Measurements from ENCODE around the gene TEKTIP1.
"Not testable (repeated sequence)": the region's sequence is repeated elsewhere in the genome, so short reads cannot be mapped to it uniquely, and the experiment has no call there.

TEKTIP1 gene

GRCh38 chr19:3508121-3508661 is 30.8 kb upstream of the TEKTIP1 start:
- not testable (repeated sequence) for DNase-seq (ENCODE audit: low spot score)

- DNase-seq (ENCODE audit: low spot score) = no peak
Observed at GRCh38 chr19:3508771-3509535, 30.0 kb upstream of the TEKTIP1 start.

GRCh38 chr19:3509566-3509989 is 29.4 kb upstream of the TEKTIP1 start:
- DNase-seq (ENCODE audit: low spot score) = no peak

- no peak for DNase-seq (ENCODE audit: low spot score)
Observed at GRCh38 chr19:3510727-3511126, 28.2 kb upstream of the TEKTIP1 start.

- no peak for DNase-seq (ENCODE audit: low spot score)
Observed at GRCh38 chr19:3511506-3512251, 27.3 kb upstream of the TEKTIP1 start.

GRCh38 chr19:3512562-3513228 is 26.3 kb upstream of the TEKTIP1 start:
- DNase-seq (ENCODE audit: low spot score) = no peak

- no peak for DNase-seq (ENCODE audit: low spot score)
Observed at GRCh38 chr19:3513229-3514140, 25.5 kb upstream of the TEKTIP1 start.

- DNase-seq (ENCODE audit: low spot score) = no peak
Observed at GRCh38 chr19:3514930-3515329, 24.0 kb upstream of the TEKTIP1 start.

- no peak for DNase-seq (ENCODE audit: low spot score)
Observed at GRCh38 chr19:3515891-3516422, 23.0 kb upstream of the TEKTIP1 start.

- DNase-seq (ENCODE audit: low spot score) = no peak
Observed at GRCh38 chr19:3516675-3517207, 22.2 kb upstream of the TEKTIP1 start.

- DNase-seq (ENCODE audit: low spot score) = no peak
Observed at GRCh38 chr19:3517638-3518037, 21.3 kb upstream of the TEKTIP1 start.

- no peak for DNase-seq (ENCODE audit: low spot score)
Observed at GRCh38 chr19:3518255-3518654, 20.7 kb upstream of the TEKTIP1 start.

GRCh38 chr19:3518659-3519058 is 20.3 kb upstream of the TEKTIP1 start:
- no peak for DNase-seq (ENCODE audit: low spot score)

GRCh38 chr19:3519126-3519525 is 19.8 kb upstream of the TEKTIP1 start:
- no peak for DNase-seq (ENCODE audit: low spot score)

GRCh38 chr19:3520166-3521103 is 18.5 kb upstream of the TEKTIP1 start:
- no peak for DNase-seq (ENCODE audit: low spot score)

- no peak for DNase-seq (ENCODE audit: low spot score)
Observed at GRCh38 chr19:3521104-3521445, 17.9 kb upstream of the TEKTIP1 start.

- DNase-seq (ENCODE audit: low spot score) = no peak
Observed at GRCh38 chr19:3522421-3523360, 16.3 kb upstream of the TEKTIP1 start.

GRCh38 chr19:3523361-3524077 is 15.5 kb upstream of the TEKTIP1 start:
- DNase-seq (ENCODE audit: low spot score) = no peak

Data from activated CD4-positive, alpha-beta T cell treated with anti-CD3 and anti-CD28 coated beads, Interleukin-2, Interleukin-4, amounts not matched to agents 100 ng/mL and 50 ng/mL, durations not matched to agents 16 hours and 8 hours (primary cell).